ENCODE results near the gene YPEL4.

Gene YPEL4

DNA sequence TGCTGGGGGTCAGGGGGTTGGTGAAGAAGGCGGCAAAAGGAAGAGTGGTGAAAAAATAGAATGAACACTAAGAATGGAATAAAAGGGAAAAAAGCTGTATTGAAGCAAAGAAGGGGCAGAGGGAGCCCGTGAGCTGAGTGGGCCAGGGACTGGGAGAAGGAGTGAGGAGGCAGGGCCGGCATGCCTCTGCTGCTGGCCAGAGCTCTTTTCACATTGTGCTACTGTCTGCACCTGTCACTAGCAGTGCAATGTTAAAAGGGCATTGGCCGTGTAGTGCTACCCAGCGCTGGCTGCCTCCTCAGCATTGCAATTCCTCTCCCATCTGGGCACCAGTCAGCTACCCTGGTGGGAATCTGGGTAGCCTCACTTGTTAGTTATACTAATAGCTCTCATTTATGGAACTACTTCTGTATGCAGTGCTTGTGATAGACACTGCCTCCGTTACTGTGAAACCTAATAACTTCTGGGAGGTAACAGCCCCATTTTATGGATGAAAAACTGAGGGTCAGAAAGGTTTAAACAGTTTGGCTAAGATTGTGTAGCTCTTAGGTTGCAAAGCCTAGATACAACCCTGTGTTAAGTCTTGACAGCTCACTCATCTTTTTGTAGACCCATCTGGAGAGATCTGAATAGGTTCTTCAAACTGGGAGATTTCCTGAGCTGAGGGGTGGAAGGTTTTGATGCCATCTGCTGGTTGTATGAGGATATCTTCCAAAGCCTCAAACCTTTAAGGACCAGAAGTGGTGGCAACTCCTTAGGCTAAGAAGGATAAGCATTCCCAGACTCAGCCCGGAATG, 8.5 kb downstream of the YPEL4 start:
- in situ Hi-C loops (cut with MboI; ENCODE audit: low pct_unique_long_range_greater_than_20kb, low sequenced_read_pairs, unreplicated experiment), result loop anchor here (25.0 kb wide), 1 partner anchor 279 kb away; no protein-coding TSS in a partner anchor
- TF ChIP-seq CTCF (IDR thresholded peaks at IDR 0.05; ENCODE audit: extremely low read depth, insufficient read depth, missing control alignments), result peak; percentile 49
- DNase-seq (ENCODE audit: low spot score), result peak; percentile 80

DNA sequence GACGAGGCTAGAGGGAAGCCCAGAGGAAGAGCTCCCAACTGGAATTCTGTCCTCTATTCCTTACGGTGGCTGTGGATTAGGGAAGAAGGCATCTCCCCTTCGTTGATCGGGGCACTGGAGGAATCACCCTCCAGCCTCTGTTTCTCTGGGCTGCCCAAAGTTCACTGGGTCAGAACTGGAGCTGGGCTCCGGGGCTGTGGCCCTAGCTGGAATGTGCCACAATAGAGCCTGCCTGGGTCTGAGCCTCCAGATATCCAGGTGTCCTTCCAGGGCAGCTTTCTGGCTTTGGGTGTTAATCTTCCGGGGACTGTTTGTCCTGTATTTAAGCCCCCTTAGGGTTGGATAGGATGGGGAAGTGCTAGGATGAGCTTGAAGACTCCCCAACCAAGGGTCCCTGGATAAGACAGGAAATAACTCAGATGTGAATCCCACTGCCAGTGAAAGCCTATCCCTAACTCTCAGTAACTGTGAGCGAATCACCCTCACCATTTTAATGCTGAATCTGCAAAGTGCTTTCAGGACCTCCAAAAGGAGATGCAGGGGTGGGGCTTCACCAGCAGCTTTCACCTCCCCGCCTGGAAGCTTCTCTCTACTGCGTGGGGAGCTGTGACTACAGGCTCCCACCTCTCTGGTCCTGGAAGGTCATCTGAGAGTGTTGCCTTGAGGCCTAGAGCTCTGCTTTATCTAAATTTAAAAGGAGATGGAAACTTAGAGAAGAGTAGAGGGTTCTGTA, 9.5 kb downstream of the YPEL4 start:
- in situ Hi-C loops (cut with MboI; ENCODE audit: low pct_unique_long_range_greater_than_20kb, low sequenced_read_pairs, unreplicated experiment), result loop anchor here (25.0 kb wide), 1 partner anchor 278 kb away; no protein-coding TSS in a partner anchor
- DNase-seq (ENCODE audit: low spot score), result no peak
- TF ChIP-seq CTCF (IDR thresholded peaks at IDR 0.05; ENCODE audit: extremely low read depth, insufficient read depth, missing control alignments), result no peak

DNA sequence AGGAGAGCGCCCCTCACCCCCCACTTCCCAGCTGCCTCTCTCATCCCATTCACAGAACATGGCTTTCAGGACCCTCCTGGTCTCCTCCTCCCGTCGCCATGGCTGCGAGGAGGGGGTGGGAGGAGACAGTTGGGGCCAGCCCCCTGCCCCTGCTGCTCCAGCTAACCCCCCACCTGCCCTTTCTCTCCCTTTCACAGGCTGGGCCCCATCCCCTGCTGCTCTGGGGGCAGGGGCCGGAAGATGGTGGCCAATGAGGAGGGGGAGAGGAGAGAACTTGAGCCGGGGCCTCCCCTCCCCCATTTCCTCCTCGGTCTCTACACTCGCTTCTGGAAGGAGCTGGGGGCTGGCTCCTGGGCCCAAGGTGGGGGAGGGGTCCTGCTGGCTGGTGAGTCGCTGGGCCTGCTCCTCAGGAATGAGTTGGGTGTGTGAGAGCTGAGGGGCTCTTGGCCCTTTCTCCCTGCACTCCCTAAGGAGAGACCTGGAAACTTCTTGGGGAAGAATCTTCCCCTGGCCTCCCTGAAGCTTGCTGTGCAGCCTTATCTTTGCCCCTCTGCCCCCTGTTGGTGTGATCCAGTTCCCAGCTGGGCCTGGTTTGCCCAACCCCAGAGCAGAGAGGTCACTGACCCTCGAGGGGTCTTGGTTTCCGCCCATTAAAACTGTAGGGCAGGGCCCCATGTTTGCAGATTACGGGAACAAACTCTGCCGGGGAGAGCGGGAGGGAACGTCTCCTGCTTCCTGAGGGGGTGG, 10.2 kb downstream of the YPEL4 start:
- in situ Hi-C loops (cut with MboI; ENCODE audit: low pct_unique_long_range_greater_than_20kb, low sequenced_read_pairs, unreplicated experiment), result loop anchor here (25.0 kb wide), 1 partner anchor 277 kb away; no protein-coding TSS in a partner anchor
- no peak for TF ChIP-seq CTCF (IDR thresholded peaks at IDR 0.05; ENCODE audit: extremely low read depth, insufficient read depth, missing control alignments)
- DNase-seq (ENCODE audit: low spot score), result peak; percentile 46

- in situ Hi-C loops (cut with MboI; ENCODE audit: low pct_unique_long_range_greater_than_20kb, low sequenced_read_pairs, unreplicated experiment), result loop anchor here (25.0 kb wide), 1 partner anchor 277 kb away; no protein-coding TSS in a partner anchor
- peak; percentile 51 for DNase-seq (ENCODE audit: low spot score)
- peak; percentile 0 for TF ChIP-seq CTCF (IDR thresholded peaks at IDR 0.05; ENCODE audit: extremely low read depth, insufficient read depth, missing control alignments)
Observed at GRCh38 chr11:57638811-57639320, 10.8 kb downstream of the YPEL4 start.

DNA sequence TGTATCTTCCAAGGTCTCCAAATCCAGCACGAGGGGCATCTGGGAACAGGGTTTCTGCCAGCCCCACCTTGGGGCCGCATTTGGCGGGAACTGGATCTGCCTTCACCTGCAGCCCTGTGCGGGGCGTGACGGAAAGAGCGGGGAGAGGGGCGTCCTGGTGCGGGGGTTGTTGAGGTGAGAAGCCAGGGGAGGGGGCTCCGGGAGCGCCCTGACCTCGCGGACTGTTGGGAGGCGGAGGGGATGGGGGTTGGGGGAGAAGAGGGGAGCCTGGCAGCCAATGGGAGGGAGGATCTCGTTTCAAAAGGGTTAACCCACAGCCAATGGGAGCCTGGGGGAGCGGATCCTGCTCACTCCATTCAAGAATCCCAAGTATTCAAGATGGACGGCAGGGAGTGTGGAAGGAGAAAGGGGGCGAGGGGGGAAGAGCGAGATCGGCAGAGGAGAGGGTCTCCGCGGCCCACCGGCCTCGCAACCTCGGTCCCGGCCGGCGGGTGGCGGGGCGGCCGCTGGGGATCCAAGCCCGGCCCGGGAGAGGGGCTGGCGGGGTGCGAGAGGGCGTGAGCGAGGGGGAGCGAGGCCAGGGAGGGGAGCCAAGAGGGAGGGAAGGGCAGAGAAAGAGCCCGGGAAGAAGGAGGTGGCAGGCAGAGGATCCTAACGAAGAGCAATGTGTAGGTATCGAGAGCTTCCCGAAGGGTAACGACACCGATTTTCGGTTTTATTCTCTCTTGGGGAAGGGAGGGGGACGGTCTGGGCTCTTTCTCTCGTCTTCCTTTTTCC, 11.5 kb downstream of the YPEL4 start:
- in situ Hi-C loops (cut with MboI; ENCODE audit: low pct_unique_long_range_greater_than_20kb, low sequenced_read_pairs, unreplicated experiment), result loop anchor here (25.0 kb wide), 1 partner anchor 276 kb away; no protein-coding TSS in a partner anchor
- DNase-seq (ENCODE audit: low spot score), result peak; percentile 66
- TF ChIP-seq CTCF (IDR thresholded peaks at IDR 0.05; ENCODE audit: extremely low read depth, insufficient read depth, missing control alignments), result no peak

Data from GM13977 (cell line).